DMS153 treated with DMSO at 0.1 percent for 48 hours (cell line): Measurements from ENCODE around the gene TKTL1.
"Not testable (repeated sequence)": the region's sequence is repeated elsewhere in the genome, so short reads cannot be mapped to it uniquely, and the experiment has no call there.

Experiments
- DNase-seq: peaks from one replicate; lab custom pipeline; 2025; ENCODE audit not compliant: unreplicated experiment; lab: John Stamatoyannopoulos, UW

Gene TKTL1

GRCh38 chrX:154341399-154342298 is 46.1 kb downstream of the TKTL1 start:
- DNase-seq: not testable (repeated sequence)

- DNase-seq: not testable (repeated sequence)
These were observed 47.5 kb downstream of the TKTL1 start for GRCh38 chrX:154343063-154343462.

- DNase-seq: not testable (repeated sequence)
These were observed 48.0 kb downstream of the TKTL1 start for GRCh38 chrX:154343620-154344019.

DNA sequence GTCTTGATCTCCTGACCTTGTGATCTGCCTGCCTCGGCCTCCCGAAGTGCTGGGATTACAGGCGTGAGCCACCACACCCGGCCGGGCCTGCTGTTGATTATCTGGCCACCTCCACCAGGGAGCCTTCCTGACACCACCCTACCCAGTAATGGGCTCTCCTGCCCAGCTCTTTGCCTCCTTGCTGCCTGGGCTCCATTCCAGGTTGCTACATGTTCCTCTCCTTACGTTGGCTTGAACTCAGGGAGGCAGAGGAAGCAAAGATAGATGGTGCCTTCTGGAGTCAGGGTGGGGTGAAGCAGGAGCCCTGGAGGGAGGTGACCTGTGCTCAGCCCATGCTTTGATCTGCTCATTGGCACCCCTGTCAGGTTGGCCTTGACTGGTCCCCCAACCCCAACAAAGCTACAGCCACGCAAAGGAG is 52.5 kb downstream of the TKTL1 start:
- DNase-seq: no peak

DNA sequence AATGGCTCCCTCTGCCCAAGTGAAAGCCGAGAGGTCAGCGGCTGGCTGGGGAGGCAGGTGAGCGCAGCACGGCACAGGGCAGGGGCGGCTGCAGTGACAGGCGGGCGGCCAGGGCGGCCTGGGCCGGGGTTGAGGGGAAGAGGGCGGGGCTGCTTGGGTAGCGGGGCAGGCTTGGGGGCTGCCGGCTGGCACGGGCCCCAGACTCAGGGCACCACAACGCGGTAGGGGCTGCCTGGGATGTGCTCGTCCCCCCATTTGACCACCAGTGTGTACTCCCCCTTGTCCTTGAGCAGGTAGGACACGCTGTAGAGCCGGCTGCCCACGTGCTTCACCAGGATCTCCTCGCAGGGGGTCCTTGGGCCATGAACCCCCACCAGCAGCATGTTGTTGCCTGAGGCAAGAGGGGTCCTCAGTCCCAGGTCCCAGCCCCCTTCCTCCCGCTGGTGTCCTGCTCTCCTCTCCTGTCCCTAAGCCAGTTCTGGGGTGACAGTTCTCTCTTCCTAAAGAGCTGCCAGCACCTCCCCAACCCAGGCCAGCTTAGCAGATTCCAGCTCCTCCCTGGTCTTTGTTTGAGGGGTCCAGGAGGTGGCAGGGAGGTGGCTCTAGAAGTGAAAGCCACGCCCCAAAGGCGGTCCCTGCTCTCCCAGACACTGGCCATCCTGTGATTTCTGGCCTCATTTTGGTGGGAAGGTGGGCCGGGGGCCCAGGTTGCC is 53.2 kb downstream of the TKTL1 start:
- DNase-seq: no peak

GRCh38 chrX:154349359-154349935 is 53.9 kb downstream of the TKTL1 start:
- DNase-seq: no peak

- no peak for DNase-seq
These were observed 54.4 kb downstream of the TKTL1 start for GRCh38 chrX:154349979-154350378.

DNA sequence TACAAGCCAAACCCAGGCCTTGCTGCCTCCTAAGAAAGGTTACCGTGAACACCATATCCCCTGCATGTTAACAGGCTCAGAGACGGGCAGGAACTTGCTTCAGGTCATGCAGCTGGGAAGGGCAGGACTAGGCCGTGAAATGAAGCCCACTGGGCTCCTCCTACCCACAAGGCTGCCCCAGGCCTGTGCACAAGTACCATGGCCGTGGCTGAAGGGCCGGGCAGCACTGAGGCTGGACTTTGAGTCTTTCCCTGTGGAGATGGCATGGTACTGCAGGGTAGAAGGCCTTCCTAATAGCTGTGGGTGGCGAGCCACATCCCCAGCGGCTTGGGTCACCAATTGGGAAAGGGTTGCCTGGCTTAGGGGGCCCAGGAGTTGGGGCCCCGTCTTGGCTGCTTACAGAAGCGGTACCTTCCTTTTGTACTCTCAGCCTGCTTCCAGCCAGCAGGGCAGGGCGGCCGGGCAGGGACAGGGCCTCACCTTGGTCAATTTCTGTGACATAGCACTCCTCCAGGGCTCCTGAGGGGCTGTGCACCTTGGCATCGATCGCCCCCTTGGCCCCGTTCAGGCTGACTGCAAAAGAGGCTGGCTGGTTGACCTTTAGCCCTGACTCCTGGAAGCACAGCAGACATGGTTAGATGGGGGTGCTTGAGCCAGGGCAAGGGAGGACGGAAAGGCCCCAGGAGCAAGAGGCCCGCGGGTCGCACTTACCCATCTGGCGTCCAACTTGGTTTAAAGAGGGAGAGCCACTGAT is 55.0 kb downstream of the TKTL1 start:
- DNase-seq: no peak

DNA sequence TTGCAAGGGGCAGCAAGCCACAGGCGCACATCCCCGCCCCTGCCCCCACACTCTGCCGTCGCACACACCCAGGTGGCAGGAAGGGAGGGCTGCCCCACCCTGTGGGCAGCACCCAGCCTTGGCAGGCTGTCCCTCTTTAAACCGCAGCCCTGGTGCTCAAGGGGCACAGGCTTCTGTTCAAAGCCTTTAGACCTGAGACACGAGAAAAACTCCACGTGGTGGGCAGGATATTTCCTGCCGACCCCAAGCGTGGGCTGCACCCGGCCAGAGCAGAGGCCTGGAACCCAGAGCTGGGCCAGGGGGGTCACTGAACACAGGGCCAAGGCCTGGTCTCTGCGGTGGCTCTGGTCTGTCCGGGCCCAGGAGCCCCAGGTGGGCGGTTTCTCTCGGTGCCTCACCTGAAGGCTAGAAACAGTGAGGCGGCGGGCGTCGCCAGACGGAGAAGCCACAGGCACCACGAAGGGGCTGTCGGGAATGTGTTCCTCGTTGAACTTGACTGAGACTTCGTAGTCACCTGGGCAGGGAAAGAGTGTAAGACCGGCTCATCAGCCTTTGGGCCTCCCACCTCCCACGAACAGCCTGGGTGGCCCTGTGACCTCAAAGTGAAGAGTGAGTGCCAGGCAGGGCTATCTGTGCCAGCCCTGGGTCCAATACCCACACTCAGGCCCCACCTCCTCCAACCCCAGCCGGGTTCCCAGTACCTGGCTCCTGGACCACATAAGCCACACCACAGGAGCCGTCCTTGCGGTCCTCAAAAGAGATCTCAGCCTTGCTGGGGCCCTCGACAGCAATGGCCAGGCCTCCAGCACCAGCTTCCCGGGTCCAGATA is 55.8 kb downstream of the TKTL1 start:
- DNase-seq: no peak

DNA sequence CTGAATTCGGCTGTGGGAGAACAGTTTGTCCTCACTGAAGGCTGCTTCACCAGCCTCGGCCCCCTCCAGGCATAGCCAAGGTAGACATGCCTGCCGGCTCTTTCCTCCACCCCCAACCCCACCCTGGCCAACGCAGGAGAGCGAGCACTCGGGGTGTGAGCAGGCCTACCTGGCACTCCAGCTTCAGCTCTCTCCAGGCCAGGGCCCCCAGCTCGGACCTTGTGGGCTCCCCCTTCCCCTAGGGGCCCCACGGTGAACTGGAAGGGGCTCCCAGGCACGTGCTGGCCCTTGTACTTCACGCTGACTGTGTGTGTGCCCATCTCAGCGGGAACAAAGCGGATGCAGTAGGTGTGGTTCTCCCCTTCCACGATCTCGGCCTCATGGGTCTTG is 56.4 kb downstream of the TKTL1 start:
- no peak for DNase-seq

- DNase-seq: no peak
These were observed 56.9 kb downstream of the TKTL1 start for GRCh38 chrX:154352466-154352865.

GRCh38 chrX:154353172-154353843 is 57.7 kb downstream of the TKTL1 start:
- no peak for DNase-seq

- no peak for DNase-seq
These were observed 58.4 kb downstream of the TKTL1 start for GRCh38 chrX:154354013-154354412.

DNA sequence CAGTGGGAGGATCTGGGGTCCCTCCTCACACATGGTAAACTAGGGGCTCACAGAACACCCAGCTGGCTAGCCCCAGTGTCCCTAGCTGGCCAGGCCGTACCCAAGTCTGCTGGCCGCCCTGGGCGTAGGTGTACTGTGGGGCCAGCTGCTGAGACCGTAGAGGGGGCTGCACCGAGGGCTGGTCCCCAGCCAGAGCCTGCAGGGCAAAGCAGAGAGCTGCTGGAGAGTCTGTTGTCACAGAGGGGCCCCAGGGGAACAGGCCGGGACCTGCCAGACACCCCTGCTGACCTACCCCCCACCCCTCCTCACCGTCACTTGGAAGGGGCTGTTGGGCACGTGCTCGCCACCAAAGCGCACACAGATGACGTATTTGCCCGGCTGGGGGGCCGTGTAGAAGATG is 58.9 kb downstream of the TKTL1 start:
- no peak for DNase-seq

DNA sequence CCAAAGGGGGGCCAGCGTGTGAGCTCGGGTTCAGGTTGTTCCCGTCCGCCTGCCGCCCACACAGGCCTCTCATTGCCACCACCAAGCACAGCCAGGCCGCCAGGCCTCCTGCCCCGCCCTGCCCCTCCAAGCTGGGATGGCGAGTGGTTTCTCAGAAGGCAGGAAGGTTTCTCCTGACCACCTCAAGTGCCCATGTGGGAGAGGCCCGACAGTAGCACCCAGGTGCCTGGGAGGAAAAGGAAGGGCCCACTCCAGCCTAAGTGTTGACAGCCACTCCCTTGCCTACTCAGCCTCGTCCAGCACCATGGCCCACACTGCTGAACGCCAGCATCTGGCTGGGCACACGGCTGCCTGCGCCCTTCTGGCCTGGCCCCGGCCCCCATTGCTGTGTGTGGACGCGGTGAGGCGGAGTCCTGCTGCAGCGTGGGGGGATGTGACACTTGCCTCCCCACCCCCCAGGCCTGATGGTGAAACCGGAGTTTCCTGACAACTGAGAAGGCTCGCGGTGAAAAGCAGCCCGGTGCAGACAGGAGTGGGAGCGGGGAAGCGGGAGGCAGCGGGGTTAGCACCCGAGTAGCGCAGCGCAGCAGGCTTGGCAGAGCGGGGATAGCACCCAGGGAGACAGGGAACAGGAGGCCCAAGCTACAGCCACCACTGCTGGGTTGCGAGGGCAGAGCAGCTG is 59.6 kb downstream of the TKTL1 start:
- DNase-seq: no peak

DNA sequence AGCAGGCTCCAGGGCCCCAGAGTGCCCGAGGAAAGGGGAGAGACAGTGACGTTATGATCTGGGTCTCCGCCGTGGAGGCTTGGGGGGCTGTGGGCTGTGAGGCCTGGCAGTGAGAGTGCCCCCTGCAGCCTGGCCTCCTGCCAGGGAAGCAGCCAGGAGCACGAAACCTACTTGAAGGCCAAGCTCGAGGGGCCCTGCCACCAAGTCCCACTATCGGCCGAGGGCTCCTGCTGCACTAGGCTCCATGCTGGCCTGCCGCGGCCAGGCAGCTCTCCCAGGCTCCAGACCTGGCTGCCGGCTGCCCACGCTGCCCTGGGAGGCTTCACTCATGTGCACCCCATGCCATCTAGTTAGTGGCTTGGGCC is 60.2 kb downstream of the TKTL1 start:
- no peak for DNase-seq

GRCh38 chrX:154356596-154356995 is 61.0 kb downstream of the TKTL1 start:
- no peak for DNase-seq

DNA sequence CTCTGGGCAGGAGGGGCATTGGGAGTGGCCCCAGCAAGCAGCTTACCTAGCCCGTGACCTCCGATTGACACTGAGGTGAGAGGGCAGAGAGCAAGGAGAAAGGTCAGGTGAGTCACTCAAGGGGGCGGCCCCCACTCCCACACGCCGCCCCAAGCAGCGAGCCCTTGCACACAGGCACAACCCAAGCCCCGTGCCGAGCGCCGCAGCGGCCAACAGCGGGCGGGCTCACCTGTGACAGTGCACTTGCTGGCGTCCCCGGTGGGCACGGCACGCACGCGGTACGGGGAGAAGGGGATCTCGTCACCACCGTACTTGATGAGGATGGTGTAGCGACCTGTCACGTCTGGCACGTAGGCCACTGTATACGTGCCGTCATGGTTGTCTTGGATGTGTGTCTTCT is 61.6 kb downstream of the TKTL1 start:
- DNase-seq: no peak

GRCh38 chrX:154358011-154358410 is 62.4 kb downstream of the TKTL1 start:
- DNase-seq: no peak
